ENCODE results near the gene GCLC. TPM values are rescaled to one million over a fixed set of nuclear protein-coding genes. Genes with fewer than 3 reads are reported as not detected.

The GCLC gene
- total RNA-seq, 6 experiments from 2014 or later: 10.6 to 18.1 (median 16.0) TPM

DNA sequence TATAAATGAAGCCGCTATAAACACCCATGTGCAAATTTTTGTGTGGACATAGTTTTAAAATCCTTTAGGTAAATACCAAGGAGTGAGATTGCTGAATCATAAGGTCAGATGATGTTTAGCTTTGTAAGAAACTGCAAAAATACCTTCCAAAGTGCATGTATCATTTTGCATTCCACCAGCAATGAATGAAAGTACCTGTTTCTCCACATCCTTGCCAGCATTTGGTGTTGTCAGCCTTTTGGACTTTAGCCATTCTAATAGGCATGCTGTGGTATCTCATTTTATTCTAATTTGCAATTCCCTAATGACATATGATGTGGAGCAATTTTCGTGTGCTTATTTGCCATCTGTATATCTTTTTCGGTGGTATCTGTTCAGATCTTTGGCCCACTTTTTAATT is 93.7 kb downstream of the GCLC start:
- Mint-ChIP-seq H3K4me3 (no peak overlapping the region), H3K27me3 (ENCODE audit: insufficient read depth) (peaks cover 11% of the 10 kb centered on the region), H3K27ac (no peak overlapping the region), H3K9me3 (peaks cover 4% of the 10 kb centered on the region; the same call in 1 of the 2 replicates), H3K4me1 (ENCODE audit: low read depth) (no peaks in the 10 kb centered on the region), H3K36me3 (ENCODE audit: low read depth) (no peaks in the 10 kb centered on the region)
- TF ChIP-seq, protein P1, sequence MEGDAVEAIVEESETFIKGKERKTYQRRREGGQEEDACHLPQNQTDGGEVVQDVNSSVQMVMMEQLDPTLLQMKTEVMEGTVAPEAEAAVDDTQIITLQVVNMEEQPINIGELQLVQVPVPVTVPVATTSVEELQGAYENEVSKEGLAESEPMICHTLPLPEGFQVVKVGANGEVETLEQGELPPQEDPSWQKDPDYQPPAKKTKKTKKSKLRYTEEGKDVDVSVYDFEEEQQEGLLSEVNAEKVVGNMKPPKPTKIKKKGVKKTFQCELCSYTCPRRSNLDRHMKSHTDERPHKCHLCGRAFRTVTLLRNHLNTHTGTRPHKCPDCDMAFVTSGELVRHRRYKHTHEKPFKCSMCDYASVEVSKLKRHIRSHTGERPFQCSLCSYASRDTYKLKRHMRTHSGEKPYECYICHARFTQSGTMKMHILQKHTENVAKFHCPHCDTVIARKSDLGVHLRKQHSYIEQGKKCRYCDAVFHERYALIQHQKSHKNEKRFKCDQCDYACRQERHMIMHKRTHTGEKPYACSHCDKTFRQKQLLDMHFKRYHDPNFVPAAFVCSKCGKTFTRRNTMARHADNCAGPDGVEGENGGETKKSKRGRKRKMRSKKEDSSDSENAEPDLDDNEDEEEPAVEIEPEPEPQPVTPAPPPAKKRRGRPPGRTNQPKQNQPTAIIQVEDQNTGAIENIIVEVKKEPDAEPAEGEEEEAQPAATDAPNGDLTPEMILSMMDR (IDR thresholded peaks at IDR 0.05): no peak
- DNase-seq: no peak

- Mint-ChIP-seq H3K9me3 (peaks cover 4% of the 10 kb centered on the region; the same call in 1 of the 2 replicates), H3K4me1 (ENCODE audit: low read depth) (no peaks in the 10 kb centered on the region), H3K27me3 (ENCODE audit: insufficient read depth) (peaks cover 9% of the 10 kb centered on the region), H3K27ac (no peak overlapping the region), H3K4me3 (no peak overlapping the region), H3K36me3 (ENCODE audit: low read depth) (no peaks in the 10 kb centered on the region)
- TF ChIP-seq, protein P1 (IDR thresholded peaks at IDR 0.05): no peak
- no peak for DNase-seq
These were observed 97.0 kb downstream of the GCLC start for GRCh38 chr6:53447865-53448264.

Other genes starting within 250 kb of the GCLC start
- gene ELOVL5, start 196.2 kb downstream of the GCLC start, total RNA-seq (2021; fragmentation: NEBNext Ultra II Directional; extraction: Animal tissue kit (Norgen Biotek cat#: 25700)): 100 to 1,000 TPM in 2 of 6 experiments, 10 to 100 TPM in 4; 82.0 to 104 (median 89.1) TPM
- not detected for gene KLHL31, start 120.7 kb upstream of the GCLC start, total RNA-seq (2021; fragmentation: NEBNext Ultra II Directional; extraction: Animal tissue kit (Norgen Biotek cat#: 25700))
- gene LRRC1, start 249.9 kb upstream of the GCLC start, total RNA-seq (2021; fragmentation: NEBNext Ultra II Directional; extraction: Animal tissue kit (Norgen Biotek cat#: 25700)): 10 to 100 TPM in 3 of 6 experiments, 1 to 10 TPM in 3; 9.3 to 12.0 (median 10.8) TPM